GM12878 (cell line): ENCODE results near the gene DALRD3. TPM values are rescaled to one million over a fixed set of nuclear protein-coding genes. Genes with fewer than 3 reads are reported as not detected.

Source experiments
- BACH1 ChIP-seq: fragments of 450-650 bp; IDR thresholded peaks from 2 replicates; pipeline ENCODE4 v1.6.1; 2017; ENCODE audit warnings: mild to moderate bottlenecking, borderline replicate concordance
- CTCF ChIP-seq, 3 experiments: IDR thresholded peaks in 2 of 3; conservative IDR thresholded peaks in 1 of 3; 2 replicates each; pipeline ENCODE4 v1.5.1; 2011; ENCODE audit warnings: low read depth in 3 of 3, low read length in 3 of 3, mild to moderate bottlenecking in 3 of 3, control low read depth in 2 of 3, moderate library complexity in 2 of 3, inconsistent platforms in 1 of 3, mixed read lengths in 1 of 3; ENCODE audit not compliant: control insufficient read depth in 2 of 3, insufficient read depth in 1 of 3; ENCODE audit errors: extremely low read depth in 1 of 3
- PKNOX1 ChIP-seq: fragments of 450-650 bp; IDR thresholded peaks from 2 replicates; pipeline ENCODE4 v1.6.1; 2016; ENCODE audit warnings: mild to moderate bottlenecking
- RCOR1 ChIP-seq: conservative IDR thresholded peaks from 2 replicates; pipeline ENCODE4 v1.6.1; 2012; ENCODE audit warnings: low read depth, low read length, improper control_type of control experiment
- USF2 ChIP-seq: IDR thresholded peaks from 2 replicates; pipeline ENCODE4 v1.6.1; 2011; ENCODE audit warnings: low read depth, low read length, improper control_type of control experiment, borderline replicate concordance
- ZBED1 ChIP-seq: IDR thresholded peaks from 2 replicates; pipeline ENCODE4 v1.6.1; 2016; ENCODE audit warnings: borderline replicate concordance
- ZNF687 ChIP-seq: fragments of 450-650 bp; IDR thresholded peaks from 2 replicates; pipeline ENCODE4 v1.6.1; 2017; ENCODE audit warnings: mild to moderate bottlenecking, moderate library complexity
- ZZZ3 ChIP-seq: IDR thresholded peaks from 2 replicates; pipeline ENCODE4 v1.6.1; 2011; ENCODE audit warnings: low read depth; ENCODE audit not compliant: control insufficient read depth, insufficient read length
- polyA plus RNA-seq, 11 experiments: library from polyadenylated mRNA; depleted of rRNA in 4 of 11; unstranded in 6 of 11; stranded (reverse) in 5 of 11; fragments of >200 nt; fragmentation: Nextera tagmentation in 4 of 11; fragmentation: Illumina TruSeq in 1 of 11; extraction: Ambion mirVana in 4 of 11; extraction: Trizol in 1 of 11; gene quantifications; 1 replicate in 1 of 11; 2 replicates in 10 of 11; pipeline versions ENCODE4 v1.2.1 to v1.2.3, GENCODE V29; 2011 to 2016; ENCODE audit warnings: inconsistent platforms in 2 of 11, missing spikeins in 2 of 11, low read depth in 1 of 11
- total RNA-seq, 4 experiments: library from RNA; depleted of rRNA in 3 of 4; stranded (reverse); fragments of >200 nt in 3 of 4; fragmentation: Illumina TruSeq in 1 of 4; extraction: Trizol in 1 of 4; gene quantifications; 2 replicates each; pipeline versions ENCODE4 v1.2.1 to v1.2.3, GENCODE V29; 2013 to 2021

Gene DALRD3
- total and polyA plus RNA-seq, 10 of the 15 experiments (the other 5 are each of a cell fraction or from before 2014, with no cell fraction given): 10.1 to 28.2 (median 21.6) TPM

GRCh38 chr3:49028673-49029562 is 10.5 kb upstream of the DALRD3 start, which contains the start of gene IMPDH2 (continued):
- TF ChIP-seq CTCF (IDR thresholded peaks at IDR 0.05 in 2 of 3, conservative IDR thresholded peaks at IDR 0.05 in 1 of 3; ENCODE audit: control insufficient read depth in 2 of 3, extremely low read depth in 1 of 3, insufficient read depth in 1 of 3, low read depth in 3 of 3, low read length in 3 of 3): peak in 2 of 3 experiments; percentile 9 to 29; a peak in 1 of 6 replicates
- 0 out of 2 replicates have a peak, but pooled peaks have one; percentile 27 for TF ChIP-seq RCOR1
- peak; percentile 97 for TF ChIP-seq BACH1
- TF ChIP-seq ZZZ3: no peak
- no peak for TF ChIP-seq USF2
- TF ChIP-seq ZBED1: peak; percentile 87; the same call in 1 of the 2 replicates
- TF ChIP-seq ZNF687: peak; percentile 99
- TF ChIP-seq PKNOX1: peak; percentile 67
